Heart right ventricle (tissue), 16 donors: ENCODE results near the gene CACNA2D1. TPM values are rescaled to one million over a fixed set of nuclear protein-coding genes. Genes with fewer than 3 reads are reported as not detected.
A peak's percentile ranks its signal among the peaks of the same experiment; 100 is the strongest.

ENCODE experiments used
- ATAC-seq, 8 donors: fragments of 200-7000 bp; cut with Tn5 transposase; one replicate each; pipeline ENCODE4 v1.9.1; 2020; ENCODE audit warnings: mild to moderate bottlenecking in 8 of 8, moderate library complexity in 8 of 8, moderate number of reproducible peaks in 1 of 8
- DNase-seq, 2 donors: peaks; one replicate each; pipeline ENCODE4 v3.0.0-alpha.2; 2020
- H3K27ac ChIP-seq, 10 donors: fragments of 200-600 bp; sonication (generic) in 2 of 10; one replicate each; pipeline versions ENCODE4 v1.5.0 to v1.8.0; 2020 to 2022; ENCODE audit warnings: mild to moderate bottlenecking in 3 of 10
- H3K27me3 ChIP-seq, 7 donors: fragments of 200-600 bp; one replicate each; pipeline ENCODE4 v1.8.0; 2021 to 2022; ENCODE audit warnings: mild to moderate bottlenecking in 2 of 7
- H3K36me3 ChIP-seq, 9 donors: fragments of 200-600 bp; sonication (generic) in 1 of 9; one replicate each; pipeline versions ENCODE4 v1.5.0 to v1.8.0; 2020 to 2022; ENCODE audit warnings: mild to moderate bottlenecking in 2 of 9
- H3K4me1 ChIP-seq, 9 donors: fragments of 200-600 bp; sonication (generic) in 1 of 9; one replicate each; pipeline versions ENCODE4 v1.5.0 to v1.8.0; 2020 to 2022; ENCODE audit warnings: mild to moderate bottlenecking in 4 of 9
- H3K4me3 ChIP-seq, 10 donors: fragments of 200-600 bp; sonication (generic) in 2 of 10; one replicate each; pipeline versions ENCODE4 v1.5.0 to v1.8.0; 2020 to 2022; ENCODE audit warnings: mild to moderate bottlenecking in 7 of 10, moderate library complexity in 2 of 10
- H3K9me3 ChIP-seq, 11 donors: fragments of 200-600 bp in 10 of 11; sonication (generic) in 2 of 11; one replicate each; pipeline versions ENCODE4 v1.5.0 to v1.8.0; 2013 to 2022; ENCODE audit warnings: mild to moderate bottlenecking in 2 of 11, control low read depth in 1 of 11, moderate library complexity in 1 of 11
- WGBS, 2 donors: extraction: QIAGEN DNeasy Blood & Tissue Kit; methylation state at CpG; one replicate each; pipeline ENCODE4 v1.1.7; 2013; ENCODE audit warnings: inconsistent platforms in 1 of 2; 5-methylcytosine and 5-hydroxymethylcytosine counted together
- intact Hi-C, 10 donors: fragments of 100-400 bp; cut with DNase I; formaldehyde crosslinking; loops; one replicate each; pipeline versions ENCODE4 v1.11.1 to v1.14.2; 2022
- polyA plus RNA-seq, 2 donors: library from polyadenylated mRNA; stranded (reverse); fragments of 200-250 nt; gene quantifications; one replicate each; pipeline ENCODE4 v1.2.3, GENCODE V29; 2013
- total RNA-seq, 10 donors: library from RNA; stranded (reverse); fragmentation: NEBNext Ultra II Directional in 3 of 10; extraction: Animal tissue kit (Norgen Biotek cat#: 25700) in 3 of 10; gene quantifications; one replicate each; pipeline versions ENCODE4 v1.2.1 to v1.2.4, GENCODE V29; 2021 to 2023
- TF ChIP-seq, protein P1 (sequence below), 9 donors: fragments of 200-600 bp; sonication (generic) in 2 of 9; IDR thresholded peaks; one replicate each; pipeline versions ENCODE4 v1.5.0 to v1.8.0; 2021 to 2022; ENCODE audit warnings: antibody characterized with exemption in 9 of 9, mild to moderate bottlenecking in 5 of 9, moderate library complexity in 1 of 9
- donor health status: Arrhythmogenic right ventricular cardiomyopathy.
- donor health status: ischemic (EF 13 %, LVEDD 7.1; RV severe dilation, severe dysfunction).
- donor health status: healthy with polysubstance abuse.
- donor health status: DM: no; HTN: yes; CAD: no.
- donor health status: DM: no; HTN: no; CAD: no.
- donor health status: ischemic (EF 25% LVEDD 6.9; RV normal size, moderate dysfunction).
- donor health status: ischemic (EF 25% LVEDD 5.7; RV mildly dilated, moderate dysfunction).
- donor health status: healthy.
- donor health status: DM: yes; HTN: yes; CAD: no.
- donor health status: Ischemic cardiomyopathy.
- donor health status: ischemic (EF 35%, LVEDD 5.7; RV mildly dilated, moderate dysfunction).
- donor health status: nonischemic (EF 11% LVEDD 7.7; RV severe dilation, severe dysfunction).
- donor health status: DM: yes; HTN: yes; CAD: no.
- donor health status: PGD.
- donor health status: ischemic (EF 29% LVEDD 5.4; RV normal size, mild dysfunction).
- donor health status: nonischemic (EF 23%, LVEDD 6.1; RV moderate dilation, normal function).

The CACNA2D1 gene
- total and polyA plus RNA-seq, 12 donors: 7.0 to 131 (median 69.3) TPM

DNA sequence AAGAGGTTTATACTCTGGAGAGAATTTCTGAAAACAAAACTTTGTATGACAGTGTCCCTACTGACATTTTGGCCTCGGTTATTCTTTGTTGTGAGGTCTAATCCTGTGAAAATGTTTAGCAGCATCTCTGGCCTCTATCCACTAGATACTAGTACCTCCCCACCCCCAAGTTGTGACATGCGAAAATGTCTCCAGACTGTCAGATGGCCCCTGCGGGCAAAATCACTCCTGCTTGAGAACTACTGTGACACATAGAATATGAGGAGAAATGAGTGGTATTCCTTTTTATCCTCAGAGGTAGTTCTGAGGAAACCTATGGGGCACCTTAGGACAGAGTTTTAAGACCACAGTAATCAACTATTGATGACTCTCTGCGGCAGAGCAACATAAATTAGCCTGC lies 358.5 kb downstream of the CACNA2D1 start:
- Histone ChIP-seq H3K9me3 (no peaks in the 10 kb centered on the region), H3K27me3 (no peaks in the 10 kb centered on the region), H3K36me3 (peaks cover 0 to 35% (median 0%) of the 10 kb centered on the region in 9 donors), H3K4me1 (peaks cover 0 to 23% (median 0%) of the 10 kb centered on the region in 9 donors), H3K4me3 (no peak overlapping the region), H3K27ac (no peak overlapping the region)
- DNase-seq: no peak
- TF ChIP-seq, protein P1, sequence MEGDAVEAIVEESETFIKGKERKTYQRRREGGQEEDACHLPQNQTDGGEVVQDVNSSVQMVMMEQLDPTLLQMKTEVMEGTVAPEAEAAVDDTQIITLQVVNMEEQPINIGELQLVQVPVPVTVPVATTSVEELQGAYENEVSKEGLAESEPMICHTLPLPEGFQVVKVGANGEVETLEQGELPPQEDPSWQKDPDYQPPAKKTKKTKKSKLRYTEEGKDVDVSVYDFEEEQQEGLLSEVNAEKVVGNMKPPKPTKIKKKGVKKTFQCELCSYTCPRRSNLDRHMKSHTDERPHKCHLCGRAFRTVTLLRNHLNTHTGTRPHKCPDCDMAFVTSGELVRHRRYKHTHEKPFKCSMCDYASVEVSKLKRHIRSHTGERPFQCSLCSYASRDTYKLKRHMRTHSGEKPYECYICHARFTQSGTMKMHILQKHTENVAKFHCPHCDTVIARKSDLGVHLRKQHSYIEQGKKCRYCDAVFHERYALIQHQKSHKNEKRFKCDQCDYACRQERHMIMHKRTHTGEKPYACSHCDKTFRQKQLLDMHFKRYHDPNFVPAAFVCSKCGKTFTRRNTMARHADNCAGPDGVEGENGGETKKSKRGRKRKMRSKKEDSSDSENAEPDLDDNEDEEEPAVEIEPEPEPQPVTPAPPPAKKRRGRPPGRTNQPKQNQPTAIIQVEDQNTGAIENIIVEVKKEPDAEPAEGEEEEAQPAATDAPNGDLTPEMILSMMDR (IDR thresholded peaks at IDR 0.05): no peak
- intact Hi-C loops: no loop called here
- 89 to 90% methylated on average over 4 of the region's 4 CpGs for WGBS, 2 donors
- ATAC-seq: no peak

DNA sequence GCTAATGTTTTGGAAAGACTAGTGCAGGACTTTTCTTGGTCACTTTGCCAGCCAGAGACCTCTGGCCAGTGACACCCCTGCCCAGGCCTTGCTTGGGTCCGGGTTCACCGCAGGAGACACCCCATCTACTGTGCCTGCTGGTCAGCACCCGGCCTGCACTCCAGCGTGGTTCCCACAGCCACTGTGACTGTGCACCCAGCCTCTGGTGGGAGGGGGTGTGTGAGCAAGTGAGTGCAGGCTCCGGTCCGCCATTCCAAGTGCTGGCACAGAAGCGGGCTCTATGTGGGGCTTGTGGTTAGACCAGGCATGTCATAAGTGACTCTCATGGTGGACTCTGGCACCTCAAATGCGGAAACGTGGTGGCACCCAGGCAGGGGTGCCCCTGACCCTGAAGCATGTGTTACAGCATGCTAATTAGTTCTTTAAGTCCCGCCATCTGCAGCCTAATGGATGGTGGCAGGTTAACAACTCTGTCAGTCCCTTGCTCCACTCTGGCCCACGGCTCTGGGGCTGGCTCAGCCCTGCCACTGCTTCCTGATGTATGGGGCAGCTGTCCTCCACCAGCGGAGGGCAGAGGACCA lies 361.8 kb downstream of the CACNA2D1 start:
- TF ChIP-seq, protein P1 (IDR thresholded peaks at IDR 0.05): no peak
- intact Hi-C loops: no loop called here
- H3K36me3 ChIP-seq: peaks cover 0 to 35% (median 0%) of the 10 kb centered on the region in 9 donors
- no peak overlapping the region for H3K27ac ChIP-seq
- peaks cover 0 to 14% (median 0%) of the 10 kb centered on the region in 9 donors for H3K4me1 ChIP-seq
- no peaks in the 10 kb centered on the region for H3K9me3 ChIP-seq
- no peak for DNase-seq
- 90 to 97% methylated on average over 12 of the region's 12 CpGs for WGBS, 2 donors
- H3K27me3 ChIP-seq: no peaks in the 10 kb centered on the region
- peak in 4 of 8 donors; percentile 20 to 62 (median 26) for ATAC-seq
- H3K4me3 ChIP-seq: no peak overlapping the region

DNA sequence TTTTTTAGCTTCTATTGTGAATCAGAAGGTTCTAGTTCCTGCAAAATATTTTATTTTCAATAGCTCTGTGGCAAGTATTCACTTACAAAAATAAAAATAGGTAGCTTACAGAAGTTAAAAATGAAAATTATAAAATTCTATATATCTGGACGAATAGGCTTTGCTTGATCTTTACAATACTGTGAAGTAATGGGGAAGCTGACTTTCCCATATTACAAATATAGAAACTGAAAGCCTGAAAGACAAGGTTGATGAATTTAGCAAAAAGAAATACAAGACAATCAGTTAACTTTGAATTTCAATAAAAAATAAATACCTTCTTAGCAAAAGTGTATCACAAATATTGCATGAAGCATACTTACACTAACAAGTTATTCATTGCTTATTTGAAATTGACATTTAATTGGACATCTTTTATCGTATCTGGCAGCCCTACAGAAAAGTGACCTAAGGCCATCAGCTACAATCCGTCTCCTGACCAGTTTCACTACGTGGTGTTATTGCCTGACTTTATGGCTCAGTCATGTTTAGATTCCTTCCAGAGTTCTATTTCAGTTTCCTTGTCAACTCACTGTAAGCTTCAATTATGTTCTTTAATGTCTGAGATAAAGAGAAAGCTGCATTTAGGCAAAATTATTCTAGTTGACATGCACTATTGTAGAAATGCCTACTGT lies 363.2 kb downstream of the CACNA2D1 start:
- DNase-seq: no peak
- no peaks in the 10 kb centered on the region for H3K9me3 ChIP-seq
- H3K4me3 ChIP-seq: no peak overlapping the region
- H3K36me3 ChIP-seq: peaks cover 0 to 35% (median 0%) of the 10 kb centered on the region in 9 donors
- H3K27ac ChIP-seq: no peak overlapping the region
- intact Hi-C loops: no loop called here
- no peaks in the 10 kb centered on the region for H3K27me3 ChIP-seq
- TF ChIP-seq, protein P1 (IDR thresholded peaks at IDR 0.05): no peak
- peaks cover 0 to 8% (median 0%) of the 10 kb centered on the region in 9 donors for H3K4me1 ChIP-seq
- no peak for ATAC-seq
- WGBS, 2 donors: 53 to 59% methylated on average over 4 of the region's 4 CpGs

DNA sequence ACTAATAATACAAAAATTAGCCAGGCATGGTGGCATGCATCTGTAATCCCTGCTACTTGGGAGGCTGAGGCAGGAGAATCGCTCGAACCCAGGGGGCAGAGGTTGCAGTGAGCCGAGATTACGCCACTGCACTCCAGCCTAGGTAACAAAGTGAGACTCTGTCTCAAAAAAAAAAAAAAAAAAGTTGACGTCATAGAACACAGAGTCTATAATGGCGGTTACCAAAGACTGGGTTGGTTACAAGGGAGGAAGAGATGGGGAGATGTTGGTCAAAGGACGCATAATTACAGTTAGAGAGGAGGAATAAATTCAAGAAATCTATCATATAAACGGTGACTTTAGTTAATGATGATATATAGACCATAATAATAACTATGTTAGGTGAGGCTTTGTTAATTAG lies 364.1 kb downstream of the CACNA2D1 start:
- peaks cover 0 to 30% (median 0%) of the 10 kb centered on the region in 9 donors for H3K36me3 ChIP-seq
- H3K9me3 ChIP-seq: no peaks in the 10 kb centered on the region
- no peak overlapping the region for H3K4me3 ChIP-seq
- no peak overlapping the region for H3K27ac ChIP-seq
- WGBS, 2 donors: 95 to 97% methylated on average over 8 of the region's 8 CpGs
- H3K4me1 ChIP-seq: peaks cover 0 to 8% (median 0%) of the 10 kb centered on the region in 9 donors
- no peak for DNase-seq
- TF ChIP-seq, protein P1 (IDR thresholded peaks at IDR 0.05): no peak
- H3K27me3 ChIP-seq: no peaks in the 10 kb centered on the region
- no peak for ATAC-seq
- intact Hi-C loops: no loop called here
